ENCODE data around the gene ACTRT2.

The ACTRT2 gene

GRCh38 chr1:3034728-3035562, 13.7 kb downstream of the ACTRT2 start:
- DNase-seq, result no peak

DNA sequence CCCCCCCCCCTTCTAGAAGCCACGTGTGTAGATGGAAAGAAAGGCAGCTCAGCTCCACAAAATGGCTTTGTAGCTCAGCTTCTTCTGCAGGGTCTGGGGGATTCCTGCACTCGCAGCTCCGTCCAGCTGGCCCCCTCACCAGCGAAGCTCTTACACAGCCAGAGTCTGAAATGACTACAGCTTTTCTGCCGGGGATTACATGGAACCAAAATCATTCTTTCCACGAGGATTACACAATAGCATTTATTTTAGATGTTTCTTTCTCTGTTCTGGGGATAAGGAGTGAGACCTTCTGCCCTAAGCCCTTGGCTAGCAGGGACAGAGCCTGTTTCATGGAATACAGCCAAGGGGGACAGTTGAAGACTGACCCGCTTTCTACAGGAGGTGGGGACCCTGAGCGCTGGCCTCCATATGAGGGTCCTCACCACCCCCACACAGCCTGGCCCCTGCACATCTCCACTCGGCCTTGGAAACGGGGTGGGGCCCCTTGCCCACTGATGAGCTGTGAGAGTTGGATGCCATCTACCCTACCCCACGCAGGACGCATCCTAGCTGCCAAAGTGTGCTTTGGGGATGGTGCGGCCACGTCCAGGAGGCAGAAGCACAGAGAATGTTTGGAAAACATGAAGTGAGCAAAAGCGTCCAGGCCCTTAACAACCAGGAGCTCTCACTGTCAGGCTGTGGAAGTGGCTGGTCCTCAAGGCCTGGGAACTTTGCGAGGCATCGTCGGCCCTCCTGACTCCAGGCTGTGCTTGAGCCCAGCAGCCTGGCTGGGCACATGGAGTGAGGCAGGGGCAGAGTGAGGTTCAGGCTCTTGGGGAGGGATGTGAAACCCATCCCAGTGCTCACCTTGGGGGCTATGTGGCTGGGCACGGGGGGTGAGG, 14.5 kb downstream of the ACTRT2 start:
- DNase-seq, result no peak

DNA sequence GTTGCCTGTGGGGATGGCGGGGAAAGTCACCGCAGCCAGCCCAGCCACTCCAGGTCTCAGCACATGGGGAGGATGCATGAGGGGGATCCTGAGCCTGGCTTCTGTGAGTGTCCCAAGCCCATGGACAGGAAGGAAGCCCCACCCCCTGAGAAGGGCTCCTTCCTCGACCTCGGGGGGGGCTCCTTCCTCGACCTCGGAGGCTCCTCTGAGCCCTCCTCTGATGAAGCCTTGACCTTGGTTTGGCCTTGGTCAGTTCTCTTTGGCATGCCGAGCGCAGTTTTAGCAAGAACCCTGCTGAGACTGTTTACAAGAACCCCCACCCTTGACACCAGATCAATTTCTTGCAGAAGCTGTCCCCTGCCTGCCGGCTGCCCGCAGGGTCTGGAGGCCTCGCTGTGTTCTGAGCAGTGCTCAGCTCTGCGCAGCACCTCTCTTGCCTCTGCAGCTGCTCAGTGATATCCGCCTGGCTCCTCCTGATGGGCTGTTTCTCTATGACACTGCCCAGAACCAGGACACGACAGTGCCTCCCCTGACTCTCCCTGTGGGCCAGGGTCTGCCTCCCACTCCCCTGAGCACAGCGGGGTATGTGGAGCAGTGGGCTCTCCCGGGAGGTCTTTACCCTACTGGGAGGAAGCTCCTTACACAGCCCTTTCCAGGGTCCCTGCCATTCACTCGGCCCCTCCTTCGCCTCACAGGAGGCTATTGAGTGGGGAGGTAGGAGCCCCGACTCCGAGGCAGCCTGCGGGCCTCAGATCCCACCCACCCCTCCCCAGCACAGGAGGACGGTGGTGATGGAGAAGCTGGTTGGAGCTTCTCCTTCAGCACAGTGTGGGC, 15.4 kb downstream of the ACTRT2 start:
- DNase-seq, result no peak

- DNase-seq, result no peak
Measured at GRCh38 chr1:3037281-3038040, 16.2 kb downstream of the ACTRT2 start.

- DNase-seq, result no peak
Measured at GRCh38 chr1:3038113-3038551, 16.9 kb downstream of the ACTRT2 start.

GRCh38 chr1:3038571-3039181, 17.4 kb downstream of the ACTRT2 start:
- no peak for DNase-seq

- no peak for DNase-seq
Measured at GRCh38 chr1:3040004-3040403, 18.7 kb downstream of the ACTRT2 start.

GRCh38 chr1:3042481-3042880, 21.2 kb downstream of the ACTRT2 start:
- DNase-seq, result no peak

DNA sequence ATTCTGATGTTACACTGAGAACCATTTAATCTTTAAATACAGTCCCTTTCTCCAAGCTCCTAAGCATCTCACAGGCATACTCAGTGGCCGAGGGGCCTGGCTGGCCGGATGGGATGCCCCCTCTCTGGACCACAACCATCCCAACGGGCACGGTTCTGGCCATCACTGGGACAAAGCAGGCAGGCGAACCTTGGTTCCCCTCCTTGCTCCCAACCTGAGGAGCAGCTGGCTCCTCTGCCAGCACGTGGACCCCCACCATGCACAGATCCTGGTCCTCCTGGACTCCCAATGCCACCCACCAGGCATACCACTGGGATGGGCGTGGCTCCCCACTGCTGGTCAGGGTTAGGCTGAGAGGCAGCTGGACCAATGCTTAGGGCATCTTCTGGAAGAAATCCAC, 27.9 kb downstream of the ACTRT2 start:
- no peak for DNase-seq

DNA sequence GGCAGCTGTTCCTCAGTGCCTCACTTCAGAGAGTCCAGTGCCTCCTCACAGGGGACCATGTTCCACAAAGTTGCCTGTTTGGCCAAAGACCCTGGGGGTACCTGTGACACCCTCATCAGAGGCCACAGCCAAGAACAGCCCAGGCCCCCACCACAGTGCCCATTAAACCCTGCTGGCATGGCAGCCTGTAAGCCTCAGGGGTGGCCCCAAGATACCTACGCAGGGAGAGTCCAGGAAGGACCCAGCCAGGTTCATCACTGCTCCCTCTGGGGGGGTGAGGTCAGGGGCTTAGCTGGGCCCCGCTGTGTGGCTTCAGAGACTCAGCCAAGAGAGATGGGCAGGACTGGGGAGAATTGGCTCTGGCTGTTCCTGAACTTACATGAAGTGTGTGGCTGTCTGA, 28.6 kb downstream of the ACTRT2 start:
- DNase-seq, result no peak

GRCh38 chr1:3050603-3051002, 29.3 kb downstream of the ACTRT2 start:
- no peak for DNase-seq

DNA sequence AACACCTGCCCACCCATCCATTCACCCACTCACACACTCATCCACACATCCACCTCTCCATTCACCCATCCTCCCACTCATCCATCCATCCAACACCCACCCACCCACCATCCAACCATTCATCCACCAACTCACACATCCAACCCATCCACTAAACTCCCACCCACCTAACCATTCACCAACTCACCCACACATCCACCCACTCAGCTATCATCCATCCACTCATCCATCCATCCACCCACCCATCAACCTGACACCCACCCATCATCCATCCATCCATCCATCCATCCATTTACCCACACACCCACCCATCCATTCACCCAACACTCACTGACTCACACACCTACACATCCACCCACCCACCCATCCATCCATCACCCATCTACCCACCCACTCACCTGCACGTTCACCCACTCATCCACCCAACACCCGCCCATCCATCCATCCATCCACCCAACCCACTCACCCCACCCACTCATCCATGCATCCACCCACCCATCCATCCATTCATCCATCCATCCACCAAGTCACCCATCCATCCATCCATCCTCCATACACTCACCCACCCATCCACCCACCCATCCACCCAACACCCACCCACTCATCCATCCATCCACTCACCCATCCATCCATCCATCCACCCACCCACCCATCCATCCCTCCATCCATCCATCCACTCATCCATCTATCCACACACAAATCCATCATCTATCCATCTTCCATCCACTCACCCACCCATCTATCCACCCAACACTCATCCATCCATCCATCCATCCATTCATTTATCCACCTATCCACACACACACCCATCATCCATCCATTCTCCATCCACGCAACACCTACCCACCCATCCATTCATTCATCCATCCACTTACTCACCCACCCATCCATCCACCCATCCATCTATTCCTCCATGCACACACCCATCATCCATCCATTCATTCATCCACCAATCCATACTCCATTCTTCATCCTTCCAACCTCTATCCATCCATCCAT, 30.3 kb downstream of the ACTRT2 start:
- no peak for DNase-seq

DNA sequence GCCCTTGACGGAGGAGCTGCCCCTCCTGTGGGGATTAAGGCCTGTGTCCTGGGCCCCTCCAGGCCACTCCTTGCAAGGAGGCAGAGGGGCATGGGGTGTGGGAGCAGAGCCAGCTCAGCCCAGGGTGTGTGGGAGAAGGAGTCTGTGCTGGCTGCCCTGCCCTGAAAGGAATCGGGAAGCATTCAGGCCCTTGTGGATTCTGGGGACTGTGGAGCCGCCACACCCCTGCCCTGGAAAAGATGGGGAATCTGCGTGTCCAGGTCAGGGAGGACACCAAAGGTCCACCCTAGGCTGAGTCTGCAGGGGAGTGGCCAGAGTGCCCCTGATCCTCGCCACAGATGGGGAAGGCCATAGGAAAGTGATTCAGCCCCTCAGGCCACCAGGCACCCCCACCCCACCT, 31.2 kb downstream of the ACTRT2 start:
- no peak for DNase-seq

- no peak for DNase-seq
Measured at GRCh38 chr1:3053366-3053980, 32.2 kb downstream of the ACTRT2 start.

- no peak for DNase-seq
Measured at GRCh38 chr1:3053986-3054385, 32.7 kb downstream of the ACTRT2 start.

DNA sequence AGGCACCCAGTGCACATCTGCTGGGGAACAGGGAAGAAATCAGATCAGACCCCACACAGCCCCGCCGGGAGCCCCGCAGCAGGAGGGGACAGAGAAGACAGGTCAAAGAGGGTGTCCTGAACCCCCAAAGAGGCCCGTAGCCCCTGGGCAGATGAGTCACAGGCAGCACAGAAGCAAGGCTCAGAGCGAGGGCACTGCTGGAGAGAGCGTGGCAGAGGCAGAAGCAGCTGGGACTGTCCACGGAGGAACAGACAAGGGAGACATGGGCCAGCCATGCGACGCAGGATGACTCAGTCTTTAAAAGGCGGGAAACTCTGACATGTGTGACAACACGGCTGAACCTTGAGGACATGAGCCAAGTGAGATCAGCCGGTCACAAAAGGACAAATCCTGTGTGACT, 33.2 kb downstream of the ACTRT2 start:
- DNase-seq, result no peak

GRCh38 chr1:3055051-3055450, 33.8 kb downstream of the ACTRT2 start:
- DNase-seq, result no peak

- DNase-seq, result no peak
Measured at GRCh38 chr1:3056641-3057040, 35.4 kb downstream of the ACTRT2 start.

GRCh38 chr1:3058263-3059030, 37.2 kb downstream of the ACTRT2 start:
- no peak for DNase-seq
